ENCODE data around the gene PHOSPHO1.
"Not testable (repeated sequence)": the region's sequence is repeated elsewhere in the genome, so short reads cannot be mapped to it uniquely, and the experiment has no call there.

The PHOSPHO1 gene

DNA sequence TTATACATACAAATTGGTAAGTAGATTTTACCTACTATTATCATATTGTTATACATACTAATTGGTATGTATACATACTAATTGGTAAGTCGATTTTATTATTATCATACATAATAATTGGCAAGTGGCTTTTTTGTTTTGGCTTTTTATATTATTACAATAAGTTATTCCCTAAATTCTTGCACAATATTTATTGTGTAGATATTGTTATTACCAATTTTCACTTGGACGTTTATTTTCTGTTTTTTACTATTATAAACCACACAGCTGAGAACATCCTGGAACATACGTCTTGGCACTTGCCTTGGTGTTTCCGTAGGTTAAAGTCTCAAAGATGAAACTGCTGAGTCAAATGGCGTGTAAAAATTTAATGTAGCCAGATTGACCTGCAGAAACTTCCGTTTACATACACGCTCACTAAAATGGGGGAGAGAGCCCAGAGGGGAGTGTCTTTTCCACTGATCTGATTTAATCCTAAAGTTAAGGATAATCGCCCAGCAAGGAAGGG, 39.1 kb downstream of the PHOSPHO1 start:
- DNase-seq, result no peak

DNA sequence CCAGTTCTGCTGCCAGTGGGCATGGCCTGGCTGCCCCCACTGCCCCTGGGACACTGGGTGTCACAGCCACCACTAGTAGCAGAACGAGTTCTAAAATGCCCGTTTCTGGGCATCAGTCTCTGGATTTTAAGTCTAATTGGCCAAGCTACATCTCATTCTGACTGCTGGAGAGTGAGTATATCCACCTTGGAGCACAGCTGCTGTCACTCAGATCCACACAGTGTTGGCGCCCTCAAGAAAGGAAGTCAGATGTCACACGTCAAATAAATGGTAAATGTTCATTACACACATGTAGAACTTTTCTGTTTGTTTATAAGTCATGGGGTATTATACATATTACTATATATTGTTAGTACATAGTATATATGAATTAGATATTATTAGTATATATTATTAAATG, 39.7 kb downstream of the PHOSPHO1 start:
- no peak for DNase-seq

GRCh38 chr17:49187301-49187700, 43.3 kb downstream of the PHOSPHO1 start:
- no peak for DNase-seq

- not testable (repeated sequence) for DNase-seq
Observed at GRCh38 chr17:49185381-49185780, 45.2 kb downstream of the PHOSPHO1 start.

GRCh38 chr17:49184522-49184921, 46.1 kb downstream of the PHOSPHO1 start:
- not testable (repeated sequence) for DNase-seq

DNA sequence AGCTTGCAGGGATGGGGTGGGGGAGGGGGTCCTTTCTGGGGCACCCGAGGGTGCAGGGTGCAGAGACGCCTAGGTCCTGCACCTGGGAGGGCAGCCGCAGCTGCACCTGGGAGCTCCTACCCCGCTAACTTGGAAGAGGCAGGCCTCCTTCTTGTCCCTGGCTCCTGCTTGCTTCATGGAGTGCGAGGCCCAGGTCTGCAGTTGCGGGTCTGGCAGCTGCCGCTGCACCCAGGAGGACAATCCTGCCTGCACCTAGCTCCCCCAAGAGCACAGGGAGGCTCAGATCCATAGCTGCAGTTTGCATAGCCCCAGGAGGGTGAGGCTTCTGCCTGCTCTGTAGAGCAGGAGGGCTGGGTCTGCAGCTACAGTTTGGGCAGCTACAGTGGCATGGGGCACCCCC, 46.8 kb downstream of the PHOSPHO1 start:
- DNase-seq, result no peak

DNA sequence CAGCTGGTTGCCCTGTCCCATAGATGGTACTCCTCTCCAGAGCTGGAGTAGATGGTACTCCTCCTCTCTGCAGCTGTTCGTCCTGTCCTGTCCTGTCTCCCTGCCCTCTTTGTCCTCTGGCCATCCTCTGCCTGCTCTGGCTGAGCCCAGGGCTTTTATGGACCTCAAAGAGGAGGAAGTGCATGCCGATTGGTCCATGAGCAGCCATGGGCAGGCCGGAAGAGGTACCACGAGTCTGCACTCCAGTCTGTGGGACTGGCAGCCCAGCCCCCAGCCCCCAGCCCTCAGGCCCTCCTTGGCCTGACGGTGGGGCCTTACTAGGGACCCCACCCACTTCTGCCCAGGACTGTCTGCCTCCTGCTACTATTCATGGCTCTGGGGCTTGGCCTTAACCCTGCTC, 47.2 kb downstream of the PHOSPHO1 start:
- DNase-seq, result no peak

GRCh38 chr17:49180998-49181635, 49.5 kb downstream of the PHOSPHO1 start:
- DNase-seq, result no peak

GRCh38 chr17:49180303-49180702, 50.3 kb downstream of the PHOSPHO1 start:
- DNase-seq, result peak; percentile 59 to 66

DNA sequence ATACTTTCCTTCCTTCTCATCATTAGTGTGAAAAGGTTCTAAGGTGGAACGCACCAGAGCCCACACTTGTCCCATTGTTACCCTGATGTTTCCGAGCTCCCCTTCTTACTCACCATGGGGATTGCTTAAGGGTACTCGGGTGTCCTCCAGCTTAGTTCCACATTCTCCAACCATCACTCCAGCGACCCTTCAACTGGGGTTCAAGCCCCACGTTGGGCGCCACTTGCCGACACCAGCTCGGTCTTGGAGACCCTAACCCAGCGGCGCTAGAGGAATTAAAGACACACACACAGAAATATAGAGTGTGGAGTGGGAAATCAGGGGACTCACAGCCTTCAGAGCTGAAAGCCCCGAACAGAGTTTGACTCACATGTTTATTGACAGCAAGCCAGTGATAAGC, 54.6 kb downstream of the PHOSPHO1 start:
- not testable (repeated sequence) for DNase-seq

Measured in activated CD4-positive, alpha-beta T cell treated with anti-CD3 and anti-CD28 coated beads for 4 hours (primary cell).